BLaER1 treated with 17β-estradiol and CSF1 and Interleukin-3, amounts not matched to agents 10 nM and 100 nM (cell line): ENCODE results near the gene EPHA3.

Experiments
- H3K27ac ChIP-seq, 11 experiments: shearing (Covaris generic); formaldehyde crosslinking; 2 replicates each; pipeline ENCODE4 v1.8.1; 2022
- H3K27me3 ChIP-seq, 11 experiments: shearing (Covaris generic); formaldehyde crosslinking; 2 replicates each; pipeline ENCODE4 v1.8.1; 2022
- H3K36me3 ChIP-seq, 11 experiments: shearing (Covaris generic); formaldehyde crosslinking; 2 replicates each; pipeline ENCODE4 v1.8.1; 2022
- H3K4me1 ChIP-seq, 10 experiments: shearing (Covaris generic); formaldehyde crosslinking; 2 replicates each; pipeline ENCODE4 v1.8.1; 2022
- H3K4me2 ChIP-seq, 11 experiments: shearing (Covaris generic); formaldehyde crosslinking; 2 replicates each; pipeline ENCODE4 v1.8.1; 2022
- H3K4me3 ChIP-seq, 10 experiments: shearing (Covaris generic); formaldehyde crosslinking; 2 replicates each; pipeline ENCODE4 v1.8.1; 2022
- H3K9ac ChIP-seq, 11 experiments: shearing (Covaris generic); formaldehyde crosslinking; 2 replicates each; pipeline ENCODE4 v1.8.1; 2022
- H3K9me3 ChIP-seq, 11 experiments: shearing (Covaris generic); formaldehyde crosslinking; replicated peaks in 1 of 11; 2 replicates each; pipeline ENCODE4 v1.8.1; 2022
- H4K20me1 ChIP-seq, 11 experiments: shearing (Covaris generic); formaldehyde crosslinking; 2 replicates each; pipeline ENCODE4 v1.8.1; 2022
- Cebpa-rat ChIP-seq, 11 experiments: shearing (Covaris generic); IDR thresholded peaks; 2 replicates each; pipeline ENCODE4 v1.8.1; 2022

EPHA3 gene

GRCh38 chr3:89353465-89353864, 246.0 kb downstream of the EPHA3 start:
- no peaks in the 10 kb centered on the region; a peak in 1 of 22 replicates for H3K9me3 ChIP-seq
- H4K20me1 ChIP-seq = no peaks in the 10 kb centered on the region
- H3K27me3 ChIP-seq = no peaks in the 10 kb centered on the region
- no peak overlapping the region for H3K9ac ChIP-seq
- peak overlapping the region in 3 of 11 experiments; percentile 16 to 37 (median 34); a peak in 4 of 22 replicates for H3K4me2 ChIP-seq
- no peak overlapping the region for H3K4me3 ChIP-seq
- peaks cover 0 to 12% (median 6%) of the 10 kb centered on the region in 10 experiments; a peak in 9 of 20 replicates for H3K4me1 ChIP-seq
- H3K27ac ChIP-seq = no peak overlapping the region
- peaks cover 0 to 50% (median 29%) of the 10 kb centered on the region in 11 experiments; a peak in 16 of 22 replicates for H3K36me3 ChIP-seq
- TF ChIP-seq Cebpa-rat (IDR thresholded peaks at IDR 0.05) = peak in 6 of 11 experiments; percentile 32 to 72 (median 56); a peak in 9 of 22 replicates

- Histone ChIP-seq H4K20me1 (no peaks in the 10 kb centered on the region; a peak in 1 of 22 replicates), H3K9me3 (no peaks in the 10 kb centered on the region; a peak in 1 of 22 replicates), H3K27me3 (no peaks in the 10 kb centered on the region), H3K27ac (no peak overlapping the region), H3K36me3 (peaks cover 0 to 78% (median 48%) of the 10 kb centered on the region in 11 experiments; a peak in 19 of 22 replicates), H3K4me3 (no peak overlapping the region), H3K4me1 (peaks cover 0 to 5% (median 3%) of the 10 kb centered on the region in 10 experiments; a peak in 8 of 20 replicates), H3K9ac (no peak overlapping the region), H3K4me2 (no peak overlapping the region)
- no peak for TF ChIP-seq Cebpa-rat (IDR thresholded peaks at IDR 0.05)
These were observed 250.9 kb downstream of the EPHA3 start for GRCh38 chr3:89358281-89358680.

DNA sequence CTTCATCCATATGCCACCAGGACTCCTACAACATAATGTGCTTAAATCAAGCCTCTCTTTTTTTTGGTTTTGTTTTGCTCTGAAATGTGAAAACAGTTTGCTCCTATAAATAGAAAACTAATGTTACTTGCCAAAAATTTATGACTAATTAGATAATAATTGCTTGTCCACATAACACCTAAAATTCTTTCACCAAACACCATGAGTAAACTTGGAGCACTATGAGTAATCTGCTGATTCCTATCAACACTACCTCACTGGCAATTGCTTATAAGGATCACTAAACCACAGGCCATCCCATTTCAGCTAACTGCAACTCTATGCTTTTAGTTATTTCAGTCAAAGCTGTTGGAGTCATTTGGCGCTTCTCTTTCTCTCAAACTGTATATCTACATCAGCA, 252.7 kb downstream of the EPHA3 start:
- H3K9ac ChIP-seq = no peak overlapping the region
- no peaks in the 10 kb centered on the region; a peak in 1 of 22 replicates for H4K20me1 ChIP-seq
- H3K27me3 ChIP-seq = no peaks in the 10 kb centered on the region
- H3K4me2 ChIP-seq = no peak overlapping the region
- no peak overlapping the region for H3K4me3 ChIP-seq
- H3K4me1 ChIP-seq = no peaks in the 10 kb centered on the region
- TF ChIP-seq Cebpa-rat (IDR thresholded peaks at IDR 0.05) = no peak
- peaks cover 0 to 78% (median 50%) of the 10 kb centered on the region in 11 experiments; a peak in 21 of 22 replicates for H3K36me3 ChIP-seq
- peaks cover 0 to under 1% (median 0%) of the 10 kb centered on the region in 11 experiments; a peak in 2 of 22 replicates for H3K9me3 ChIP-seq
- H3K27ac ChIP-seq = no peak overlapping the region

DNA sequence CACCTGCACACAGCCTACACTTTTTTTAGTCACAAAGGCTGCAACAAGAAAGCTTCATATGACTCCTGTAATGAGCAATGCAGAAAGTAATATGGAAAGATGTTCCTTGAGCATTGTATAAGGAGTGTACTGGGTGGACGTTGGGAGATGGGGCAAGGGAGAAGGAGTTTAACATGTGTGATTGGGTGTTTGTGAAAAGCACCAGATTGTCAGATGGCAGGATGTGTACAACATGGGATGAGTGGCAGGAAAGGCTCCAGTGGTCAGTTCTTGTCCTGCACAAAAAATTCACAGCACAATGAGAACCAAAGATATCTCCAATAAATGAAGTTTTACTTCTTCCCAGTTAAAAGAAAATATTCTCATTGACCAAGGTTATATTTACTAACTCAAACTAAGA, 255.1 kb downstream of the EPHA3 start:
- Histone ChIP-seq H3K4me1 (no peaks in the 10 kb centered on the region), H3K9ac (no peak overlapping the region), H3K4me2 (no peak overlapping the region), H3K27me3 (no peaks in the 10 kb centered on the region), H3K27ac (no peak overlapping the region), H3K4me3 (no peak overlapping the region), H4K20me1 (no peaks in the 10 kb centered on the region; a peak in 1 of 22 replicates), H3K9me3 (peaks cover 0 to 12% (median 0%) of the 10 kb centered on the region in 11 experiments; a peak in 4 of 22 replicates), H3K36me3 (peaks cover 3 to 86% (median 59%) of the 10 kb centered on the region in 11 experiments; a peak in 21 of 22 replicates)
- no peak for TF ChIP-seq Cebpa-rat (IDR thresholded peaks at IDR 0.05)

DNA sequence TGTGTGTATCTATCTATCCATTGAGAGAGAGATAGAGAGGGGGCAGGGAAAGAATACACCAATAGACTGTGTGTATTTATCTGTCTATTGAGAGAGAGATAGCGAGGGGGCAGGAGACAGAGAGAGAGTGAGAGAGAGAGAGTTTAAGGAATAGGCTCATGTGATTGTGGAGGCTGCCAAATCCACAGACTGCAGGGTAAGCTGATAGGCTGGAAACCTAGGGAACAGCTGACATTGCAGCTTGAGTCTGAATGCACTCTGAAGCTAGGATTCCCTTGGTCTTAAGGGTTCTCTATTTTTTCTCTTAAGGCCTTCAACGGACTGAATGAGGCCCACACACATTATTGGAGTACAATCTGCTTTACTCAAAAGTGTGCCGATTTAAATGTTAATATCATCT, 255.8 kb downstream of the EPHA3 start:
- peaks cover 3 to 90% (median 66%) of the 10 kb centered on the region in 11 experiments; a peak in 21 of 22 replicates for H3K36me3 ChIP-seq
- H4K20me1 ChIP-seq = no peaks in the 10 kb centered on the region; a peak in 2 of 22 replicates
- no peak overlapping the region for H3K4me3 ChIP-seq
- H3K4me1 ChIP-seq = no peaks in the 10 kb centered on the region
- no peak for TF ChIP-seq Cebpa-rat (IDR thresholded peaks at IDR 0.05)
- no peak overlapping the region for H3K9ac ChIP-seq
- peaks cover 0 to 16% (median 2%) of the 10 kb centered on the region in 11 experiments; a peak in 11 of 22 replicates for H3K9me3 ChIP-seq
- no peak overlapping the region for H3K4me2 ChIP-seq
- no peaks in the 10 kb centered on the region for H3K27me3 ChIP-seq
- H3K27ac ChIP-seq = no peak overlapping the region

GRCh38 chr3:89364314-89364713, 256.9 kb downstream of the EPHA3 start:
- Histone ChIP-seq H3K36me3 (peaks cover 11 to 94% (median 69%) of the 10 kb centered on the region in 11 experiments; a peak in 21 of 22 replicates), H4K20me1 (no peaks in the 10 kb centered on the region; a peak in 2 of 22 replicates), H3K4me2 (no peak overlapping the region), H3K27ac (no peak overlapping the region), H3K27me3 (no peaks in the 10 kb centered on the region), H3K4me1 (0 out of 20 replicates have a peak, but pooled peaks cover 0 to 7% (median 0%) of the 10 kb centered on the region in 10 experiments), H3K4me3 (no peak overlapping the region), H3K9ac (no peak overlapping the region), H3K9me3 (peaks cover 6 to 25% (median 12%) of the 10 kb centered on the region in 11 experiments; a peak in 20 of 22 replicates)
- TF ChIP-seq Cebpa-rat (IDR thresholded peaks at IDR 0.05) = no peak

- 0 out of 20 replicates have a peak, but pooled peaks cover 0 to 7% (median 0%) of the 10 kb centered on the region in 10 experiments for H3K4me1 ChIP-seq
- no peak overlapping the region for H3K4me2 ChIP-seq
- H3K9ac ChIP-seq = no peak overlapping the region
- H3K36me3 ChIP-seq = peaks cover 11 to 83% (median 58%) of the 10 kb centered on the region in 11 experiments; a peak in 21 of 22 replicates
- H3K27ac ChIP-seq = no peak overlapping the region
- H3K4me3 ChIP-seq = no peak overlapping the region
- H3K27me3 ChIP-seq = no peaks in the 10 kb centered on the region
- TF ChIP-seq Cebpa-rat (IDR thresholded peaks at IDR 0.05) = no peak
- peaks cover 6 to 25% (median 12%) of the 10 kb centered on the region in 11 experiments; a peak in 20 of 22 replicates for H3K9me3 ChIP-seq
- no peaks in the 10 kb centered on the region; a peak in 2 of 22 replicates for H4K20me1 ChIP-seq
These were observed 259.7 kb downstream of the EPHA3 start for GRCh38 chr3:89367166-89367565.

DNA sequence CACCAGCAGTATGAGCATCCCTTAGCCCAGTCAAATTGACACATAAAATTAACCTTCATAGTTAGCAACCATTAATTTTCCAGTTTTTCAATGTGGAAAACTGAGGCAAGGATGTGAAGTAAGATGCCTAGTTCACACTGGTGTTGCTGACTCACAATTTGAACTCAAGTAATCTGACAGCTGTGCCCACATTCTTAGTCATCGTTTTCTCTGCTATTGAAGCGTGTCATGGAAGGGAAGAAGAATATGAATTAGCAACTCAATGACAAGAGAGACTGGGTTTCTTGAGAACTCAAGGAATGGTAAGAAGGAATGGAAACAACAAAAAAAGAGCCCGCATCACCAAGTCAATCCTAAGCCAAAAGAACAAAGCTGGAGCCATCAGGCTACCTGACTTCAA, 261.4 kb downstream of the EPHA3 start:
- H4K20me1 ChIP-seq = no peaks in the 10 kb centered on the region; a peak in 1 of 22 replicates
- H3K27me3 ChIP-seq = no peaks in the 10 kb centered on the region
- peaks cover 6 to 25% (median 12%) of the 10 kb centered on the region in 11 experiments; a peak in 20 of 22 replicates for H3K9me3 ChIP-seq
- H3K4me2 ChIP-seq = no peak overlapping the region
- H3K4me3 ChIP-seq = no peak overlapping the region
- H3K36me3 ChIP-seq = peaks cover 11 to 80% (median 64%) of the 10 kb centered on the region in 11 experiments; a peak in 21 of 22 replicates
- no peak for TF ChIP-seq Cebpa-rat (IDR thresholded peaks at IDR 0.05)
- no peak overlapping the region for H3K9ac ChIP-seq
- H3K27ac ChIP-seq = no peak overlapping the region
- H3K4me1 ChIP-seq = 0 out of 20 replicates have a peak, but pooled peaks cover 0 to 7% (median 0%) of the 10 kb centered on the region in 10 experiments

DNA sequence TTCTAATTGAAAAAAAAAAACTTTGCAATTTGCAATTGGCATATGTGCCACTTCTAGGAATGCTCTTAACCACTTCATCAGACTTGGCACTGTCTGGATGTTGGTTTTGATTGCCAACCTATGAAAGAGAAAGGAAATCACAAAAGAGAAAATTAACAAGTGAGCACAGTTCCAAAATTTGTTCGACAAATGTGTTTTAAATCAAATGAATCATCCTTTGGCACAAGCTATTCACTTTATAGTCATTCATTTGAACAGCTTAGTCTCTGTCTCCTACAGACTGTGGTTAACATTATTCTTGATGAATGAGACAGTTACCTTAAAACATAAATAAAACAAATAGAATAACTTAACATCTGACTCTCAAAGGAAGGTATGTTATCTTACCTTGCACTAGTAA, 265.0 kb downstream of the EPHA3 start:
- Histone ChIP-seq H3K4me1 (0 out of 20 replicates have a peak, but pooled peaks cover 0 to 7% (median 0%) of the 10 kb centered on the region in 10 experiments), H4K20me1 (no peaks in the 10 kb centered on the region; a peak in 1 of 22 replicates), H3K27me3 (no peaks in the 10 kb centered on the region), H3K9me3 (peaks cover 6 to 17% (median 12%) of the 10 kb centered on the region in 11 experiments; a peak in 20 of 22 replicates), H3K36me3 (peaks cover 8 to 76% (median 59%) of the 10 kb centered on the region in 11 experiments; a peak in 20 of 22 replicates), H3K4me2 (no peak overlapping the region), H3K27ac (no peak overlapping the region), H3K4me3 (no peak overlapping the region), H3K9ac (no peak overlapping the region)
- TF ChIP-seq Cebpa-rat (IDR thresholded peaks at IDR 0.05) = no peak
